NCI-H2029 treated with DMSO at 0.1 percent for 48 hours (cell line): ENCODE data around the gene ZSCAN18.

Experiments
- DNase-seq: peaks from one replicate; lab custom pipeline; 2025; lab: John Stamatoyannopoulos, UW

The ZSCAN18 gene

DNA sequence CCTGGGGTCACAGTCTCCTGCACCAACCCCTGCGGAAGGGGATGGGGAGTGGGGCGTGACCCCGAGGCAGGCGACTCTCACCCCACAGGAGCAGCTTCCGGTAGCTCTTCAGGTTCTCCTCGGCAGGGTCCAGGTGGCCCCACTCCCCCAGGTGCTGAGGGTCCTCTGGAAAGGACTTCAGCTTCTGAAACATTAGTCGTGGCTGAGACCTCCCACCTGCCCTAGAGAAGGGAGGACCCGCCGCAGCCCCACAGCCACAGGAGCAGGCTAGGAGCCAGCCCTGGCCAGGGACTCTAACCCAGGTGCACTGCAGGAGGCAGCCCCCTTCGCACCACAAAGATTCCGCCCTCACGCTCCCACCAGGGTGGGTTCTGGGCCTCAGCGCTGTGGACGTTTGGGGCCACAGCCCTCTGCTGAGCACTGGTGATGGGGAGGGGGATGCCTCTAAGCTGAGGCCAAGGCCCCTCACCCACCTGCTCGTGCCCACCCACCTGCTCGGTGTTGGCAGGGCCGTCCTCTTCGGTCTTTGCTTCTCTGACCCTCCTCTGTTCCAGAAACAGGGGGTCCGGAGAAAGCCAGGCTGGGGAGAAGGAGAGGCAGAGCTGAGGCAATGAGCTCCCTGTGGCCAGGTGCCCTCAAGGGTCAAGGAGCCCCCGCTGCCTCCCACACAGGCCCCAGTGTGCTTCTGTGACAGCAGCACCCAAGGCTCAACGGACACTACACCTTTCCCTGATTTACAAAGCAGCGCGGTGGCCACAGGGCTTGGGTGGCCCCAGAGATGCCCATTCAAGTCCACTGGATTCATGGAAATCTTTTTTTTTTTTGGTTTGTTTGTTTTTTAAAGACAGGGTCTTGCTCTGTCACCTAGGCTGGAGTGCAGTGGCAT is 11.0 kb downstream of the ZSCAN18 start:
- no peak for DNase-seq

DNA sequence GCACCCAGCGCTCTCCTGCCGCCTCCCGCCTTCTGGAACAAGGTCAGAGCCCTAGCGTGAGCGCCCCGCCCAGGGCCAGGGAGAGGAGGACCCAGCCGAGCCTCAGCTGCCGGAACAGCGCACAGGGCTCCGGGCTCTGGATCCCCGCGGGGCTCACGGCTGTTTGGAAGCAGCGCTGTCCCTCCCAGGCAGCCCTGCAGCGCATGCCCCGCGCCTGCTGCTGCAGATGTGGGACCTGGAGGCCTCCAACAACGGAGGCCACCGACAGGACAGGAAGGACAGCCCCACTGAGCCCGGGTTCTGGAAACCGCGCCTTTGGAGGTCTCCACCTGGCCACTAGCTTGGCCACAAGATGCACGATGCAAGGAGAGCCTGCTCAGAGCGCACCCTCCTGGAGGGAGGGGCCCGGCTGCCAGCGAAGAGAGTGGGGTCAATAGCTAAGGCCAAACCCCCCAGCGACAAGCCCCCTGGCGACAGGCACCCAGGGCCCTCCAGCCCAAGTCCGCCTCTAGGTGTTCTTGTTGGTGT is 12.6 kb downstream of the ZSCAN18 start:
- no peak for DNase-seq

DNA sequence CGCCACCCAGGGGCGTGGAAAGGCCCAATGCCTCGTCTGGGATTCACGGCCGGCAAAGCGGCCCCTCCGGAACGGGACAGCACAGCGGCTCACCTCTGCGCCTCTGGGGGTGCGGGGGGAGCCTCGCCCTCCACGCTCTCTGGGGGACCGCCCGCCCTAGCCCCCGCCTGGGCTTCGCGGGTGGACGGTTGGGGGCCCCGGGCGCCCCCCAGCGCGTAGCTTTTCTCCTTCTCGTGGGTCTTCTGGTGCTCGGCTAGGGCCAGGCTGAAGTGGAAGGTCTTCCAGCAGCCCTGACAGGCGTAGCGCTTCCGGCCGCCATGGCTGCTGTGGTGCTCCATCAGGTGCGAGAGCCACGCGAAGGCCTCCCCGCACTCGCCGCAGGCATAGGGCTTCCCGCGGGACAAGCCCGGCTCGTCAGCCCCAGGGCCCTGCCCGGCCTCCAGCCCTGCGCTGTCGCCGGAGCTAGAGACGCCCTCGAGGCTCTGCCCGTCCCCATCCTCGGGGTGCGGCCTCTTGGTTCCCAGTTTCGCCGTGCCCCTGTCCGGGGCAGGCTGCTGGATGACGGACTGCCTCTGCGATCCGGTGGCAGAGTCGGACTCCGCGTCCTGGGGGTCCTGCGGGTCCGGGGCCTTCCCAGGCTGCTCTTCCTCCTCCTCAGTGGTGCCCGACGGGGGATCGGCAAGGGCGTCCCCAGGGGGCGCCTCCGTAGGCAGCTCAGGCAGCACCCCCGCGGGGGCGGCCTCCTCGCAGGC is 13.3 kb downstream of the ZSCAN18 start:
- DNase-seq = no peak

DNA sequence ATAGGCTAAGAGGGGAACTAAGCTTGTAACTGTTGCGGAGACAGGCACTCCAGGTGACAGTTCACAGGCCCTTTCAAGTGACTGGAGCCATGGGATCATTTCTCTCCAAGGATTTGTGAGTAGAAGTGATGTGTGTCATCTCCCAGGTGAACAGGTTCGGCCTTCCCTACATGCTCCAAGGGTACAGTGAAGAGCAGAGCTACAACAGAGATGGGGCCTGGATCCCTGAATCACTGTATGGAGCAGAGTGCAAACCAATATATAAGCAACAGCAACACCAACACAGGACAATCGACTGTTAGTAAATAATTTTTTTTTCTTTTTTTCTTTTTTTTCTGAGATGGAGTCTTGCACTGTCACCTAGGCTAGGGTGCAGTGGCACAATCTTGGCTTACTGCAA is 15.0 kb downstream of the ZSCAN18 start:
- no peak for DNase-seq

- no peak for DNase-seq
Observed at GRCh38 chr19:58079792-58080191, 18.2 kb downstream of the ZSCAN18 start.

GRCh38 chr19:58067240-58067912 is 30.7 kb downstream of the ZSCAN18 start:
- DNase-seq = no peak

DNA sequence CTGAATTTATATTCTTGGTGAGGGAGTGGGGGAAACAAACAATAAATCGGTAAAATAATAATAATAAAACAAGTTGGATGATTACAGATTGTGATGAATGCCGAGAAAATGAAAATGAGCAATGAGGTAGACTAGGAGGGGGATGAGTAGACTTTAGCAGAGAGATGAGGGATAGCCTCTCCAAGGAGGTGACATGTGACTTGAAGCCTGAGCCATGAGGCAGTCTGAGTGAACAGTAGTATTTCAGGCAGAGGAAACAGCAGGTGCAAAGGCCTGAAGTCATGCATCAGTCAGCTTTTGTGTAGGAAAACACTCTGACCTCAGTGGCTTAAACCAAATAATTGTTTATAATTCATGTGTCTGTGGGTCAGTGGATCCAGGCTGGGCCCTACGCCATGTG is 34.3 kb downstream of the ZSCAN18 start:
- DNase-seq = no peak

GRCh38 chr19:58060231-58060630 is 37.8 kb downstream of the ZSCAN18 start:
- no peak for DNase-seq

DNA sequence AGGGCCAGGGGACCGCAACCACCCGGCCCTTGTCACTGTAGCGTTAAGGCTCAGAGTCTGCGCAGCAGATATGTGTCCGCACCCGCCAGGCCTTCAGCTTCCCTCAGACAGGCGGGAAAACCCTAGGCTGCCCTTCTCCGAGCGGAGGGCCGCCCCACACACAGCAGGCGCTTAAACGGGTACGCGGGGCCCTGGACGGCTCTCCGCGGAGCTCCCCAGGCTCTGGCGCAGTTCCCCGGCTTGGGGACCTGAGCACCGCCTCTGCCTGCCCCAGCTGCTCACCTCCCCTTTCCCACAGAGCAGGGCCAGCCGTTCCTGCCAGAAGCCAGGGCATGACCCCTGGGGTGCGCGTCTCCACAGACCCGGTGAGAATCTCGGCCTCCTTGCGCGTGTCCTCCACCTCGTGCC is 38.4 kb downstream of the ZSCAN18 start:
- no peak for DNase-seq

GRCh38 chr19:58059003-58059670 is 38.9 kb downstream of the ZSCAN18 start, which contains the start of gene ZNF135:
ZNF135 (plus strand) TSS chr19:58059282; CDS start chr19:58060003, 721 bp downstream.
- peak; percentile 27 for DNase-seq

- no peak for DNase-seq
Observed at GRCh38 chr19:58058467-58058866, 39.6 kb downstream of the ZSCAN18 start.

GRCh38 chr19:58056861-58057260 is 41.2 kb downstream of the ZSCAN18 start:
- no peak for DNase-seq

DNA sequence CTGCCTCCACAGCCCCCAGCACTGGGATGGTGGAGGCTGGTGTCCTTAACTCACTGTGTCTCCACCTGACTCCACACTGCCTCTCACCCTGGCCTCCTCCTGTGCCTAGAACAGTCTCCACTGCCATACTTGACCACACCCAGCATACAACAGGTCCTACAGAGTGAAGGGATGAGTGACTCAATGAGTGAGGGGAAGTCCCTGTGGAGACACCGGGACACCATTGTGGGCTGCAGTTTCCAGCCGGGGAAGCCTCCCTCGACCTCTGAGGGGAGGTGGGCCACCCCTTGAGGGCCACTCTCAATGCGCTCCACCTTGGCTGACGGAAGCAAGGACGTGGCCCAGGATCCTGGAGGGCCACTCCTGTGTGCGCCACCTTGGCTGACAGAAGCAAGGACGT is 41.8 kb downstream of the ZSCAN18 start:
- DNase-seq = no peak

DNA sequence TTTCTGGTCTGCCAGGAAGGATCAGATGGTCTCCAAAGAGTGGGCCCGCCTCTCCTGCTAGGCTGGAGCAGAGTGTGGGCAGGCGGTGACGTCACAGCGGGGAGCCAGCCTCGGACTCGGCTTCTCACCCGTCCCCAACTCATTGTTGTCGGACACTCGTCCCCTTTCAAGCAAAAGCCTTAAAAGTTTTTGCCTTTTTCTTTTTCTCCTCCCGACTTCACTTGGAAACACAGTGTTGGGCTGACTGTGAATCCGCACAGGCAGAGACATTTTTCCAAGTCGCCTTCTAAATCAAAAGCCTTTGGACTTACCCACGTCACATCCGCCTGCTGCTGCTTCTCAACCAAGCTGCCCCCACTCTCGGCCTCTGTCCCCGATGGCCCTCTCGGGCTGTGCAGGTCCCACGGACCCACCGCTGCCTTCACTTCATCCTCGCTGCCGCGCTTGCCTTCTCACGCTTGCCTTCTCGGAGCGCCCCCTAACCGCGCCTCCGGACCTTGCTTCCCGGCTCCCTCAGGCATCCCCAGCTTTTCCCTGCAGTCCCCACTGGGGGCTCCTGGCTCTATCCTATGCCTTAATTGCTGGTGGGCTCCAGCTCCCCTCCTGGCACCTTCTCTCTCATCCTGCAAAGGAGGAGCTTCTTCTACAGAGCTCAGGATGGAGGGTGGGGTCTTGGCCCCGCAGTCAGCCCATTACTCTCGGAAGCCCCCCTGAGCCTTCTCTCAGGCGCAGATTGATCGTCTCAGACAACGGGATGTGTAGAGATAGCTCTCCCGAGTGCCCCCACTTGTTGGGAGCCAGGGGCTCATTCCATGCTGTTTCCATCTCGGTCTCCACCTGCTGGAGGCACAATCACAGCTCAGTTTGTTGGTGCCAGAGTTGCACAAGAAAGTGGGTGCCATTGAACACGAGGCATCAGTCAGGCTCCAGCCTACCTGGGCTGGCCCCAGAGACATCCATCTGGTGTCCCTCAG is 42.8 kb downstream of the ZSCAN18 start:
- DNase-seq = no peak

DNA sequence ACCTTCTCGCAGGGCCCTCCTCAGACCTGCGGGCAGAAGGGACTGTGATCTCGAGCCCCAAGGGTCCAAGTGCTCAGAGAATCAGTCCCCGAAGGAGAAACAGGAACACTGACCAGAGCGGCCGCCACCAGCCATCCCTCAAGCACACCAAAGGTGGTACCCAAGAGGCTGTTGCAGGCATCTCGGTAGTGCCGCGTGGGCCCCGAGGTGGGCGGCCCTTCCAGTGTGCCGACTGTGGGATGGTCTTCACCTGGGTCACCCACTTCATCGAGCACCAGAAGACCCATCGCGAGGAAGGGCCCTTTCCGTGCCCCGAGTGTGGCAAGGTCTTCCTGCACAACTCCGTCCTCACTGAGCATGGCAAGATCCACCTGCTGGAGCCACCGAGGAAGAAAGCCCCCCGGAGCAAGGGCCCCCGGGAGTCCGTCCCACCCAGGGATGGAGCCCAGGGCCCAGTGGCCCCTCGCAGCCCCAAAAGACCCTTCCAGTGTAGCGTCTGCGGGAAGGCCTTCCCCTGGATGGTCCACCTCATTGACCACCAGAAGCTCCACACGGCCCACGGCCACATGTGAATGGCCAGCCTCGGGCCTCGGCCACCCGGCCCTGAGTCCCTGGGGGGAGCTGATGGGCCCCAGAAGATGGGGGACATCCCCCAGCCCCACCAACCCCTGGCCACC is 44.4 kb downstream of the ZSCAN18 start:
- no peak for DNase-seq

DNA sequence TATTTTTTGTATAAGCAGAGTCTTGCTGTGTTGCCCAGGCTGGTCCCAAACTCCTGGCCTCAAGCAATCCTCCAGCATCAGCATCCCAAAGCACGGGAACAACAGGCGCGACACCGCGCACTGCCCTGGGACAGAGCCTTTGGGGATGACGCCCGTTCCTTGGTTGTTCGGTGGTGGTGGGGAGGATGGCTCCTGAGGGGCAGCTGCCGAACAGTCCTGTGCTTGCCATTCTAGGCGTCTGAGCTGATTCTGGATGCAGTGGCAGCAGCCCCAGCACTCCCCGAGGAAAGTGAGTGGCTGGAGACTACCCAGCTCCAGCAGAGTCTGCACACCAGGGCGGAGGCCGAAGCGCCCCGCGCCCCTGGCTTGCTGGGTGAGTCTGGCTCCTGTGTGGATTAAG is 45.8 kb downstream of the ZSCAN18 start:
- no peak for DNase-seq

DNA sequence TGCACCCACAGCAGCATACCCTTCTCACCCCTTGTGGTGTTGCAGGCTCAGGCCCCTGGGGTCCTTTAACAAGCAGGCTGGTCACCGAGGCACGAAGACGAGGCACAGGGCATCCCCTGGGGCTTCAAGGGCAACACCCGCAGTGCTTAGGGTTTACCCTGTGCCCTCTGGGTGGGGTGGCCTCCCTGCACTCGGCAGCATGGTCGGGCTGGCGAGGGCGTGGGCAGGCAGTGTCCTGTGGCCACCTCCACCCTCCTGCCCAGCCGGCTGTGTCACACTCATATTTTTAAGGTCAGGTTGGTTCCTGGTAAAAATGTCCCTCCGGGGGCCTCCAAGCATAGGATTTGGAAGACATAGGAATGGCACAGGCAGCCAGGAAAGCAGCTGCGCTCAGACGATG is 50.4 kb downstream of the ZSCAN18 start:
- DNase-seq = no peak

DNA sequence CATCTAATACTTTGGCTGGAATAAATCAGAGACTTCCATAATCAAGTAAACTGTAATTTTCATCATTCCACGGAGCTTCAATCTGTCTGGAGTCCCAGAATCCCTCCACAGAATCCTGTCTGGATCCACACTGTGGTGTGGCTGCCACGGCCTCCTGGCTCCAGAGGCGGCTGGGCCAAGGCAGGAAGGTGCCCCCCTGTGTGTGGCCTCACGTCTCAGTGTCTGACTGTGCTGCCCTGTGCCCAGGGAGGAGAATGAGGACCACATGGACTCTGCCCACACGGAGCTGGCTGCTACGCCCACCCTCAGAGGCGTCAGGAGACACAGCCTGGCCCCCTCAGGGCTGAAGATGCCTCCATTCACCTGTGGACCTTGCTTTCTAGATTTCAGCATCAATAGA is 51.2 kb downstream of the ZSCAN18 start:
- DNase-seq = no peak

DNA sequence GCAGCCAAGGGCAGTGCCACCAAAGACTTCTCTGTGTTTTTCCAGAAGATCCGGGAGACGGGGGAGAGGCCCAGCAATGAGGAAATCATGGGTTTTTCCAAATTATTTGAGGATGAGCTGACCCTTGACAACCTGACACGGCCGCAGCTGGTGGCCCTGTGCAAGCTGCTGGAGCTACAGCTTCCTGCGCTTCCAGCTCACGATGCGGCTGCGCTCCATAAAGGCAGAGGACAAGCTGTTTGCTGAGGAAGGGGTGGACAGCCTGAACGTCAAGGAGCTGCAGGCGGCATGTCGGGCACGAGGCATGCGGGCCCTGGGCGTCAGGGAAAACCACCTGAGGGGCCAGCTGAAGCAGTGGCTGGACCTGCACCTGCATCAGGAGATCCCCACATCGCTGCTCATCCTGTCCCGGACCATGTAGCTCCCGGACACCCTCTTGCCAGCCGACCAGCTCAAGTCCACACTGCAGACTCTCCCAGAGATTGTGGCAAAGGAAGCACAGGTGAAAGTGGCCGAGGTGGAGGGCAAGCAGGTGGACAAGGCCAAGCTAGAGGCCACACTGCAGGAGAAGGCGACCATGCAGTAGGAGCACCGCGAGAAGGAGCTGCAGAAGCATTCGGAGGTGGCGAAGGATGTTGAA is 52.5 kb downstream of the ZSCAN18 start:
- DNase-seq = no peak

- DNase-seq = no peak
Observed at GRCh38 chr19:58044886-58045285, 53.1 kb downstream of the ZSCAN18 start.
